Ishikawa (cell line): ENCODE data around the gene KCNE5.

Experiments
- EGR1 ChIP-seq: IDR thresholded peaks from 2 replicates; pipeline ENCODE4 v1.6.1; 2012
- EP300 ChIP-seq: IDR thresholded peaks from 2 replicates; pipeline ENCODE4 v1.6.1; 2012; ENCODE audit warnings: borderline replicate concordance
- MAX ChIP-seq: IDR thresholded peaks from 2 replicates; pipeline ENCODE4 v1.6.1; 2012
- NFIC ChIP-seq: IDR thresholded peaks from 2 replicates; pipeline ENCODE4 v1.6.1; 2012
- REST ChIP-seq: IDR thresholded peaks from 2 replicates; pipeline ENCODE4 v1.6.1; 2012; ENCODE audit warnings: low read depth, mild to moderate bottlenecking
- TAF1 ChIP-seq: IDR thresholded peaks from 2 replicates; pipeline ENCODE4 v1.6.1; 2012; ENCODE audit warnings: low read depth, mild to moderate bottlenecking

- TF ChIP-seq REST (no peak), NFIC (no peak), EGR1 (no peak), TAF1 (no peak), EP300 (no peak), MAX (no peak)
Observed at GRCh38 chrX:109660435-109661143, 35.6 kb upstream of the KCNE5 start.
